ENCODE results near the gene CMSS1.

DNA sequence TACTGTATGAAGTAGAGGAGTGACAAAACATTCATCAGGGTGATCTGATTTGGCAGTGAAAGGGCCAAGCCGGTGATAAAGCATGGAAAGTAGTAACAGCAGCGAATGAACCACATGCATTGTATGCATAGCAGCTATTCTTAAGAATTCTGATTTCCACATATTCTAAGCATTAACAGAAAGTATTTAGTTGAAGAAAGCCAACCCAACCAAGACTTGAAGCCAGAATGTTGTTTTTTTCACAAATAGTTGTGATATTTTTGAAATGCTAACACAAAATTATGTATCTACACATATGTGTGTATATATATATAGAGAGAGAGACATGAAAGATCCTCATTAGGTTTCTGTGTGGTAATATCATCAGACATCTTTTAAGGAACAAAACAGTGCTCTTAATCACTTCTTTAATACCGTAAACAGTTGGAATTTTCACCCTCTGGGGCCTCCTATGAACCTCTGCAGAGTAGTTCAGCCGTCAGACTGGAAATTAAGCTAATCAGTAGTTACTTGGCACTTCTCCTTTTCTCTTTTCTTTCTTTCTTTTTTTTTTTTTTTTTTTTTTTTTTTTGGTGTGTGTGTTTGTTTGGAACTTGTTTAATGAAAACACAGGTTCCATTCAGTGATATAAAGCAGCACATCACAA is 139.6 kb downstream of the CMSS1 start:
- TF ChIP-seq, protein P1, sequence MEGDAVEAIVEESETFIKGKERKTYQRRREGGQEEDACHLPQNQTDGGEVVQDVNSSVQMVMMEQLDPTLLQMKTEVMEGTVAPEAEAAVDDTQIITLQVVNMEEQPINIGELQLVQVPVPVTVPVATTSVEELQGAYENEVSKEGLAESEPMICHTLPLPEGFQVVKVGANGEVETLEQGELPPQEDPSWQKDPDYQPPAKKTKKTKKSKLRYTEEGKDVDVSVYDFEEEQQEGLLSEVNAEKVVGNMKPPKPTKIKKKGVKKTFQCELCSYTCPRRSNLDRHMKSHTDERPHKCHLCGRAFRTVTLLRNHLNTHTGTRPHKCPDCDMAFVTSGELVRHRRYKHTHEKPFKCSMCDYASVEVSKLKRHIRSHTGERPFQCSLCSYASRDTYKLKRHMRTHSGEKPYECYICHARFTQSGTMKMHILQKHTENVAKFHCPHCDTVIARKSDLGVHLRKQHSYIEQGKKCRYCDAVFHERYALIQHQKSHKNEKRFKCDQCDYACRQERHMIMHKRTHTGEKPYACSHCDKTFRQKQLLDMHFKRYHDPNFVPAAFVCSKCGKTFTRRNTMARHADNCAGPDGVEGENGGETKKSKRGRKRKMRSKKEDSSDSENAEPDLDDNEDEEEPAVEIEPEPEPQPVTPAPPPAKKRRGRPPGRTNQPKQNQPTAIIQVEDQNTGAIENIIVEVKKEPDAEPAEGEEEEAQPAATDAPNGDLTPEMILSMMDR (IDR thresholded peaks at IDR 0.05), result no peak
- TF ChIP-seq POLR2A (IDR thresholded peaks at IDR 0.05), result no peak

All from right lobe of liver (tissue), 4 donors.